Endothelial cell (in vitro differentiated cells): ENCODE data around the gene SELENOK. TPM values are rescaled to one million over a fixed set of nuclear protein-coding genes. Genes with fewer than 3 reads are reported as not detected.

Experiments used
- DNase-seq: peaks from one replicate; pipeline ENCODE4 v3.0.0; 2021; ENCODE audit warnings: low spot score
- H3K27ac Mint-ChIP-seq: one replicate; pipeline ENCODE4 v1.8.0; 2021; ENCODE audit warnings: mixed read lengths, inconsistent platforms; ENCODE audit not compliant: unreplicated experiment
- H3K27me3 Mint-ChIP-seq: one replicate; pipeline ENCODE4 v1.8.0; 2021; ENCODE audit warnings: mild to moderate bottlenecking, moderate library complexity, mixed read lengths, inconsistent platforms; ENCODE audit not compliant: unreplicated experiment
- H3K36me3 Mint-ChIP-seq: one replicate; pipeline ENCODE4 v1.8.0; 2021; ENCODE audit warnings: mild to moderate bottlenecking, low read depth, mixed read lengths, inconsistent platforms; ENCODE audit not compliant: unreplicated experiment
- H3K4me1 Mint-ChIP-seq: one replicate; pipeline ENCODE4 v1.8.0; 2021; ENCODE audit warnings: mild to moderate bottlenecking, mixed read lengths, inconsistent platforms; ENCODE audit not compliant: unreplicated experiment
- H3K4me3 Mint-ChIP-seq: one replicate; pipeline ENCODE4 v1.8.0; 2021; ENCODE audit warnings: mild to moderate bottlenecking, mixed read lengths, inconsistent platforms; ENCODE audit not compliant: unreplicated experiment
- H3K9me3 Mint-ChIP-seq: one replicate; pipeline ENCODE4 v1.8.0; 2021; ENCODE audit warnings: mixed read lengths, inconsistent platforms; ENCODE audit not compliant: unreplicated experiment
- CTCF ChIP-seq: fragments of 200-600 bp; sonication (generic); IDR thresholded peaks from one replicate; pipeline ENCODE4 v1.5.0; 2021; ENCODE audit warnings: antibody characterized with exemption; ENCODE audit not compliant: unreplicated experiment
- total RNA-seq: library from RNA; stranded (reverse); fragmentation: NEBNext Ultra II Directional; extraction: Animal tissue kit (Norgen Biotek cat#: 25700); gene quantifications from one replicate; pipeline ENCODE4 v1.2.1, GENCODE V29; 2021; ENCODE audit not compliant: unreplicated experiment

SELENOK gene
- total RNA-seq, 1 donor from 2014 or later: 36.6 TPM

DNA sequence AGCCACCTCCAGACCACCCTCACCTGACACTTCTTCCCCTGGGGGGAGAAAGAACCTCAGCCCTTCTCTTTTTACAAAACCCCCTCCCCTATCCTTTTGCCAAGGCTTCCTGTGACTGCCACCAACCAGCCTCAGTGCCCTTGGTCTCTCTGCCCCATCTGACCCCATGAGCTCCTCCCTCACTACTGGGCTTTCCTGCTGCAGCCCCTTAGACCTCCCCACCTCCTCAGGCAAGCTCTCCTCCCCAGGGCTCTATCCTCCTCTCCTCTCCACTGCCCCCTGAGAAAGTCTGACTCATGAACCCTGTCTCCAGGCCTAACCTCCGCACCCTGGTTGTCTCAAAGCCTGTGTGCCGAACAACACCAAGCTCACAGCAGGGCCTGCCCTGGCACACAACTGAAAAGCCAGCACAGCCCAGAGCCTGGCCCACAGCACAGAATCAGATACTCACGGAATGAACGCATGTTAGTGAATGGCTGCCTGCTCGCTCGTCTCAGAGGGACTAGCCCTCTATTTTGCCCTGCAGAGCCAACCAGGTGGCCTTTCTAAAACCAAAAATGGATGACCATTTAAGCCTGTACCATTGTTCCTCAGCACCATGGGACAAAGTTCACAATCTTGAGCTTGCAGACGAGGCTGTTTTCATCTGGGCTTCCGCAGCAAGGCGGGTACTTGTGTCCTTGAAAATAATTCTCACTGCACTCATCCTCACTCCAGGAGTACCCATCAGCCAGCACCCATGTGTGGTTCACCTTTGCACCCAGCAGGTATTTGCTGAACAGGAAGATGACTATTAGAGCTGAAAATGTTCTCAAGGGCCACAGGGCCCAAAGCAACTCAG, 47.2 kb downstream of the SELENOK start:
- H3K36me3 Mint-ChIP-seq: no peaks in the 10 kb centered on the region
- no peak for TF ChIP-seq CTCF
- H3K4me1 Mint-ChIP-seq: peaks cover 3% of the 10 kb centered on the region
- H3K27me3 Mint-ChIP-seq: peaks cover 13% of the 10 kb centered on the region
- no peak overlapping the region for H3K27ac Mint-ChIP-seq
- peak overlapping the region; percentile 71 for H3K4me3 Mint-ChIP-seq
- no peaks in the 10 kb centered on the region for H3K9me3 Mint-ChIP-seq
- no peak for DNase-seq

DNA sequence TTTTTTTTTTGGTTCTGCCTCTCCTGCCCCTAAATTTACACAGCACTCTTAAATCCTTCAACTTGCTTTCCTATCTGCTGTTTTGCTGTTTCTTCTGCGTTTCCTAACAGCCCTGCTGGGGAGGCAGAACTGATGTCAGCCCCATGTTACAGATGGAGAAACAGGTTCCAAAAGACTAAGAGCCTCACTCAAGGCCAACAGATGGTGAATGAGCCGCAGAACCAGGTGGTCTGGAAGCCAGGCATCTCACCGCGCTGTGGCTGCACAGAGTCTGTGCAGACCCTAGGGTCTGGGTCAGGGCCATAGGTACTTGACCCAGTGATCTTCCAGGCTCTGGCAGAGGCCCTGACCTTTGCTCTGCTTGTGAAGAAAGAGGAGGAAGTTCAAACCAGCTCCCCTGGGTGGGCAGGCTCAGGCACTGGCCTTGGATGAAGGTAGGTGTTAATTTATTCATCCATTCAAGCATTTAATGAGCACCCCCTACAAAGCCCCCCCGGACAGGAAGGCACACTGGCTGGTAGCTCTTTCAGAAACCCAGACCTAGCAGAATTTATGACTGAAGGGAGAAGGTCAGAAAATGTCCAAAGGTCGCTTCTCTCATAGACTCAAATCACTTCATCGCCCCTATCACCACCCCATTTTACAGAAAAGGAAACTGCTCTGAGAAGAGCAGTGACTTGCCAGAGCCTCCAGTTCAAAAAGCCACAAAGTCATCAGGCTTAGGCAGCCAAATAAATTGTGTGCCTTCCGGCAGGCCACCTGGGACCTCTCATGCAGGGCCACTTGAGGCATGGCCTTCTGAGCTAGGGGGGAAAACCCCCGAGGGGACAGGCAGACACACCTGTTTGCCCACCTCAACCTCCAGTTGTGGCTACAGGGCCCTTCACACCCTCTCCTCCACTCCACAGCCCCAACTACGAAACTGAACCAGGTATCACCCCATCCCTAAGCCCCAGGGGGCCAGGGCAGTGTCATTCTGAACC, 48.2 kb downstream of the SELENOK start:
- TF ChIP-seq CTCF: no peak
- Mint-ChIP-seq H3K36me3 (no peaks in the 10 kb centered on the region), H3K27ac (no peak overlapping the region), H3K9me3 (no peaks in the 10 kb centered on the region), H3K4me3 (no peak overlapping the region), H3K27me3 (peaks cover 13% of the 10 kb centered on the region), H3K4me1 (peaks cover 3% of the 10 kb centered on the region)
- no peak for DNase-seq

DNA sequence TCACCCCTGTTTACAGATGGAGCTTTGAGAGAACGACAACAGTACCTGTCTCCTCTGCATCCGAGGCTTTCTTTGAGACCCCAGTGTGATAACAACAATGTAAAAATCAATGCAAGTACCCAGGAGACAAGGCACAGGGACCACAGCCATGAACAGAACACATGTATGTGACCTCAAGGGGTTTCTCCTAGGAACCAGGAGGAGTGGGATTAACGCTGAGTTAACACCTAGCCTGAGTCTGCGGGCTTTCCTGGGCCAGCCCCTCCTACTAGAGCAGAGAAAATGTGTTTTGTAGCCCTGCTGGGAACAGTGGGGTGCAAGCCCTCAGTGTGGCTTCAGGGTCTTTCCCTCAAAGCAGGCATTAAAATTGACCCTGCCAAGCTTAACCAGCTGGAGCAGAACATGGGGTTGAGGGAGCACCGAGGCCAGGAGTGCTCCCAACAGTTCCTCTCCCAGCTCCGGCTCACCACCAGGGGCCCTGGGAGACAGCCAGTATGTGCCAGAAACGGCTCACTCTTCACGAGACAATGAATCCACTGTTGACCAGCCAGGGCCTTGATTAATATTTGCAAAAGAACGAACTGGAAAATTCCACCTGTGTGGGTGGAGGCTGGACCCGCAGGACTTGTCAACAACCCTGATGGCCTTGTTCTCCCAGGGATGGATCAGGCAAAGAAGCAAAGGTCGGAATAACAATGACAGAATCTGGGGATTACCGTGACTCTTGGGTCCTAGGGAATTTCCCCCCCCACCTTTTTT, 49.0 kb downstream of the SELENOK start:
- H3K27me3 Mint-ChIP-seq: peaks cover 13% of the 10 kb centered on the region

DNA sequence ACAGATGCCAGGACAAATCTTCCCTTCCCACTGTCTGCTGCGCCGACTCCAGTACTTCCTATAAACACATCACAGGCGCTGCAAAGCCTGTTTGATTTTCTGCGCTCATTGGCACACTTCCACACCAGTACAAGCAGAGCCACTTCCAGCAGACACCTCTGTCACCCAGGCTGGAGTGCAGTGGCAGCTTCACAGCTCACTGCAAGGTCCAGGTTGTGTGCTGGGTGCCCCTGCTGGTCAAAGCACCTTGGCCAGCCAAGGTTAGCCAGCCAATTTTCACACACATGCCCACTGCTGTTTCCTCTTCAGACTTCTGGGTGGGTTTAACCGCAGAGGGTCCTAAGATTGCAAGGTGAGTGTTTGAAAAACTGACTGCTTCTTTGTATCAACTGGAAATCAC, 50.4 kb downstream of the SELENOK start:
- Mint-ChIP-seq H3K27me3 (peaks cover 8% of the 10 kb centered on the region), H3K4me1 (no peaks in the 10 kb centered on the region), H3K36me3 (no peaks in the 10 kb centered on the region), H3K9me3 (no peaks in the 10 kb centered on the region), H3K4me3 (no peak overlapping the region), H3K27ac (no peak overlapping the region)
- no peak for TF ChIP-seq CTCF
- DNase-seq: no peak

More for the DNA sequence above, 49.0 kb downstream of the SELENOK start:
- TF ChIP-seq CTCF: no peak
- peaks cover 3% of the 10 kb centered on the region for H3K4me1 Mint-ChIP-seq
- no peak overlapping the region for H3K27ac Mint-ChIP-seq
- H3K9me3 Mint-ChIP-seq: no peaks in the 10 kb centered on the region
- no peaks in the 10 kb centered on the region for H3K36me3 Mint-ChIP-seq
- no peak overlapping the region for H3K4me3 Mint-ChIP-seq
- DNase-seq: no peak
